ENCODE data around the gene L3MBTL4.
"Not testable (repeated sequence)": the region's sequence is repeated elsewhere in the genome, so short reads cannot be mapped to it uniquely, and the experiment has no call there.

The L3MBTL4 gene

DNA sequence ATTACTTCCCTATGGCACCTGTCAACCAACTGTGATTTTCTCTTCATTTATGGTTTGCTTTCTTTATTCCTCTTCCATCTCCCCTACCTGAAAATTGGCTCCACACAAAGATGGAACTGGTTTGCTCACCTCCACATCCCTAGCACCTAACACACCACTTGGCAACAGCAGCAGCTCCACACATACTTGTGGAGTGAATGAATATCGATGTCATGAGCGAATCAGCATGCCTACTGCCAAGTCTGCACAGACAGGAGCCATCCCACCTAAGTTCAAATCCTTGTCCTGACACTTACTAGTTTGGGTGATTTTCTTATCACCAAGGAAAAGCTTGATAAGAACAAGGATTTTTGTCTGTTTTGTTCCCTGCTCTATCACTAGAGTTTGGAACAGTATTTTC, 328.0 kb downstream of the L3MBTL4 start:
- TF ChIP-seq, protein P1, sequence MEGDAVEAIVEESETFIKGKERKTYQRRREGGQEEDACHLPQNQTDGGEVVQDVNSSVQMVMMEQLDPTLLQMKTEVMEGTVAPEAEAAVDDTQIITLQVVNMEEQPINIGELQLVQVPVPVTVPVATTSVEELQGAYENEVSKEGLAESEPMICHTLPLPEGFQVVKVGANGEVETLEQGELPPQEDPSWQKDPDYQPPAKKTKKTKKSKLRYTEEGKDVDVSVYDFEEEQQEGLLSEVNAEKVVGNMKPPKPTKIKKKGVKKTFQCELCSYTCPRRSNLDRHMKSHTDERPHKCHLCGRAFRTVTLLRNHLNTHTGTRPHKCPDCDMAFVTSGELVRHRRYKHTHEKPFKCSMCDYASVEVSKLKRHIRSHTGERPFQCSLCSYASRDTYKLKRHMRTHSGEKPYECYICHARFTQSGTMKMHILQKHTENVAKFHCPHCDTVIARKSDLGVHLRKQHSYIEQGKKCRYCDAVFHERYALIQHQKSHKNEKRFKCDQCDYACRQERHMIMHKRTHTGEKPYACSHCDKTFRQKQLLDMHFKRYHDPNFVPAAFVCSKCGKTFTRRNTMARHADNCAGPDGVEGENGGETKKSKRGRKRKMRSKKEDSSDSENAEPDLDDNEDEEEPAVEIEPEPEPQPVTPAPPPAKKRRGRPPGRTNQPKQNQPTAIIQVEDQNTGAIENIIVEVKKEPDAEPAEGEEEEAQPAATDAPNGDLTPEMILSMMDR (conservative IDR thresholded peaks at IDR 0.05; ENCODE audit: low read depth) = no peak
- ChIA-PET CTCF (interaction anchor here (0.5 kb wide), 1 partner anchor 1002 kb away, joined by 3 read pairs; no protein-coding TSS in a partner anchor), POLR2A (ENCODE audit: low non-redundant PET) (no interaction called here)

DNA sequence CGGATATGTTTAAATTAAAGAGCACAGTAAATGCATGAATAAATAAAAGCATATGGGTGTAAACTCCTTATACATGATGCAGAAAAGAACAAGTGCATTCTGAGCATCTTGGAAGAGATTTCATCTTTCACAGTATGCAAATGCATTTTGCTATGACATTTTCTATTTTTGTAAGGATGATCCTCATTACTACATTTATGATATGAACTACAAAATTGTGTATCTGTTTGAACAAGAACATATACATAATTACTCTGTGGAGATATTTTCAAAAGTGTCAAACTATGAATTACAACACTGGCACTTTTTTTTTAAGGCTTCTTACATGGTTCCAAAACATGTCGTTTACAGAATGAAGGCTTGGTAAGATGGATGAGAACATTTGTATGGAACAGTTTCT, 335.3 kb downstream of the L3MBTL4 start:
- ChIA-PET POLR2A (ENCODE audit: low non-redundant PET) (no interaction called here), CTCF (no interaction called here)
- TF ChIP-seq, protein P1 (conservative IDR thresholded peaks at IDR 0.05; ENCODE audit: low read depth) = no peak
- DNase-seq (ENCODE audit: low spot score) = no peak
- no peak overlapping the region for H3K27ac ChIP-seq

More for the DNA sequence above, 328.0 kb downstream of the L3MBTL4 start:
- DNase-seq (ENCODE audit: low spot score) = no peak
- H3K27ac ChIP-seq = no peak overlapping the region

DNA sequence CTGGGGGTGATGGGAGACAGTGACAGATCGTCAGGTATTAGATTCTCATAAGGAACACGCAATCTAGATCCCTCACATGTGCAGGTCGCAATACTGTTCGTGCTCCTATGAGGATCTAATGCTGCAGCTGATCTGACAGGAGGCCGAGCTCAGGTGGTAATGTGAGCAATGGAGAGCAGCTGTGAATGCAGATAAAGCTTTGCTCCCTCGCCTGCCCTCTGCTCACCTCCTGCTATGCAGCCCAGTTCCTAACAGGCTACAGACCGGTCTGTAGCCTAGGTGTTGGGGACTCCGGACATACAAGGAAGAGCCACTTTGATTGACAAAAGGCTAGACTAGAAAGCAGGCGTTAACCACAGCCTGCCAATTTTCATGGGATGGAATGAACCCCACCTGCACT, 335.8 kb downstream of the L3MBTL4 start:
- ChIA-PET POLR2A (ENCODE audit: low non-redundant PET) (no interaction called here), CTCF (no interaction called here)
- DNase-seq (ENCODE audit: low spot score) = no peak
- TF ChIP-seq, protein P1 (conservative IDR thresholded peaks at IDR 0.05; ENCODE audit: low read depth) = no peak
- no peak overlapping the region for H3K27ac ChIP-seq

DNA sequence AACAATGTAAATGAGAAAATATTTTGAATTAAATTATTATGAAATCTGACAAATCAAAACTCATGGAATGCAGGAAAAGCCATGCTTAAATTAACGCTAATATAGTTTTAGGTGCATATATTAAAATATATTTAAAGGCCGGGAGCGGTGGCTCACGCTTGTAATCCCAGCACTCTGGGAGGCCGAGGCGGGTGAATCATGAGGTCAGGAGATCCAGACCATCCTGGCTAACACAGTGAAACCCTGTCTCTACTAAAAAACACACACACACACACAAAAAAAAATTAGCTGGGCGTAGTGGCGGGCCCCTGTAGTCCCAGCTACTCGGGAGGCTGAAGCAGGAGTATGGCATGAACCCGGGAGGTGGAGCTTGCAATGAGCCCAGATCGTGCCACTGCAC, 342.3 kb downstream of the L3MBTL4 start:
- H3K27ac ChIP-seq; CTCF ChIA-PET; DNase-seq (ENCODE audit: low spot score); POLR2A ChIA-PET (ENCODE audit: low non-redundant PET): not testable (repeated sequence)

DNA sequence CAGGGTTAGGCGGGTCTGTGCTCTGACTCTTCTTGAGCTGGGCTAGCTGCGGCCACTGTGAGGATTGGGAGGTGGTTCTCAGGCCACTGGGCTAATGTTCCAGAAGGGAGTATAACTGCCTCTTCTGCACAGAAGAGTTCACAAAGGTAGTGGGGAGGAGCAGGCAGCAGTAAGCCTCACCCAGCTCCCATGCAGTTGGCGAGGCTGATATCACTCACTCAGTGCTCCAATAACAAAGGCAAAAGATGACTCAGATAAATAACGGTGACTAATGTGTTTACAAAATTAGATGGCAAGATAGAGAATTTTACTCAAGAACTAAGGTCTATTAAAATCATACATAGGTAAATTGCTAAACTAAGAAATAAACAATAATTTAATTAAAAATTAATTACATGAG, 345.2 kb downstream of the L3MBTL4 start:
- DNase-seq (ENCODE audit: low spot score) = no peak
- CTCF ChIA-PET = no interaction called here
- POLR2A ChIA-PET (ENCODE audit: low non-redundant PET) = no interaction called here
- TF ChIP-seq, protein P1 (conservative IDR thresholded peaks at IDR 0.05; ENCODE audit: low read depth) = no peak
- no peak overlapping the region for H3K27ac ChIP-seq

DNA sequence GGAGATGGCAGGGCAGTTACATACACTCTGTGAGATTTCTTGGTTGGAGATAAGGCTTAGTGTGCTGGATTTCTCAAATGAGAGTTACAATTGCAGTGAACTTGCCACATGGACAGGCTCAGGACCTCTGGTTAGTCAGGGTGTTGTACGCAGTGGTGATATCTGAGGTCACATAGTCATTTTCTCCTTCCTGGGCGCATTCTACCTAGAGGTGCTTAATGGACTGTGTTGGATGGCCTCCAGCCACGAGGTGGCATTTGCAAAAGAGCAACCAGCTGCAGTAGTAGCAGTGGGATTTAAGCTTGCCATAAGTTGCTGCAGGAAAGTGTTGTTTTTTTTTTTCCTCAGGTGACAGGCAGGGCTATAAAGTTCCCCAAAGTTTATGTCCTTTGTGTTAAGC, 345.6 kb downstream of the L3MBTL4 start:
- no peak overlapping the region for H3K27ac ChIP-seq
- DNase-seq (ENCODE audit: low spot score) = no peak
- CTCF ChIA-PET = interaction anchor here (0.5 kb wide), 1 partner anchor 119 kb away, joined by 3 read pairs; no protein-coding TSS in a partner anchor
- POLR2A ChIA-PET (ENCODE audit: low non-redundant PET) = no interaction called here
- TF ChIP-seq, protein P1 (conservative IDR thresholded peaks at IDR 0.05; ENCODE audit: low read depth) = no peak

DNA sequence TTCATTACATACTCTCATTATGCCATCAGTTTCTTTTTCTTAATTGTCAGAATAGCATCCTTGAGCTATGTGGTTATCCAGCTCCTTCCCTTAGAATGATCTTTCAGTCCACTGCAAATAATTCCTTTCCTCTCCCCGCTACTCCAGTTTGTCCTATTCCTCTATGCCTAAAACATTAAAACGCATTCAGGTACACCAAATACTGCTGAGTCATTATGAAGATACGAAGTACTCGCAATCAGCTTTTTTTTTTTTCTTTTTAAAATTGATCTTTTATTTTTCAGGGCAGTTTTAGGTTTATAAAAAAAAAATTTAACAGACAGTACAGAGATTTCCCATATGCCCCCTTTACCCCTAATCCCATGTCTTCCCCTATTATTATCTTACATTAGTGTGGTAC, 354.6 kb downstream of the L3MBTL4 start:
- H3K27ac ChIP-seq = no peak overlapping the region
- TF ChIP-seq, protein P1 (conservative IDR thresholded peaks at IDR 0.05; ENCODE audit: low read depth) = no peak
- POLR2A ChIA-PET (ENCODE audit: low non-redundant PET) = no interaction called here
- DNase-seq (ENCODE audit: low spot score) = no peak
- CTCF ChIA-PET = no interaction called here

Measured in RWPE1 (cell line).